NCI-H524 treated with DMSO at 0.1 percent for 48 hours (cell line): Measurements from ENCODE around the gene RNF150.

Experiments
- DNase-seq: peaks from one replicate; lab custom pipeline; 2025; lab: John Stamatoyannopoulos, UW

Gene RNF150

GRCh38 chr4:141131723-141132071, 1.6 kb downstream of the RNF150 start:
- DNase-seq = no peak

GRCh38 chr4:141130947-141131605, 2.2 kb downstream of the RNF150 start:
- no peak for DNase-seq

GRCh38 chr4:141127884-141128283, 5.4 kb downstream of the RNF150 start:
- DNase-seq = no peak

- no peak for DNase-seq
These were observed 6.5 kb downstream of the RNF150 start for GRCh38 chr4:141126769-141127168.

GRCh38 chr4:141124224-141124623, 9.0 kb downstream of the RNF150 start:
- no peak for DNase-seq

GRCh38 chr4:141121768-141122454, 11.4 kb downstream of the RNF150 start:
- no peak for DNase-seq

- DNase-seq = no peak
These were observed 12.2 kb downstream of the RNF150 start for GRCh38 chr4:141121101-141121500.

- DNase-seq = no peak
These were observed 13.2 kb downstream of the RNF150 start for GRCh38 chr4:141120036-141120593.

GRCh38 chr4:141119071-141119470, 14.2 kb downstream of the RNF150 start:
- DNase-seq = no peak

- DNase-seq = no peak
These were observed 14.9 kb downstream of the RNF150 start for GRCh38 chr4:141118381-141118780.

GRCh38 chr4:141117935-141118334, 15.3 kb downstream of the RNF150 start:
- no peak for DNase-seq

GRCh38 chr4:141109983-141110382, 23.3 kb downstream of the RNF150 start:
- DNase-seq = no peak

- DNase-seq = no peak
These were observed 25.3 kb downstream of the RNF150 start for GRCh38 chr4:141107927-141108326.

- no peak for DNase-seq
These were observed 30.9 kb downstream of the RNF150 start for GRCh38 chr4:141102367-141102766.

GRCh38 chr4:141101511-141101910, 31.8 kb downstream of the RNF150 start:
- no peak for DNase-seq

- no peak for DNase-seq
These were observed 33.9 kb downstream of the RNF150 start for GRCh38 chr4:141099326-141099725.

- DNase-seq = no peak
These were observed 35.1 kb downstream of the RNF150 start for GRCh38 chr4:141098163-141098562.

GRCh38 chr4:141090473-141090872, 42.8 kb downstream of the RNF150 start:
- no peak for DNase-seq

GRCh38 chr4:141081921-141082395, 51.3 kb downstream of the RNF150 start:
- no peak for DNase-seq

GRCh38 chr4:141080668-141081067, 52.6 kb downstream of the RNF150 start:
- DNase-seq = no peak

- DNase-seq = no peak
These were observed 53.8 kb downstream of the RNF150 start for GRCh38 chr4:141079393-141079930.

- DNase-seq = no peak
These were observed 54.4 kb downstream of the RNF150 start for GRCh38 chr4:141078871-141079270.

- DNase-seq = no peak
These were observed 55.6 kb downstream of the RNF150 start for GRCh38 chr4:141077611-141078225.
